Measurements from ENCODE around the gene HPD.
"Not testable (repeated sequence)": the region's sequence is repeated elsewhere in the genome, so short reads cannot be mapped to it uniquely, and the experiment has no call there.

HPD gene

DNA sequence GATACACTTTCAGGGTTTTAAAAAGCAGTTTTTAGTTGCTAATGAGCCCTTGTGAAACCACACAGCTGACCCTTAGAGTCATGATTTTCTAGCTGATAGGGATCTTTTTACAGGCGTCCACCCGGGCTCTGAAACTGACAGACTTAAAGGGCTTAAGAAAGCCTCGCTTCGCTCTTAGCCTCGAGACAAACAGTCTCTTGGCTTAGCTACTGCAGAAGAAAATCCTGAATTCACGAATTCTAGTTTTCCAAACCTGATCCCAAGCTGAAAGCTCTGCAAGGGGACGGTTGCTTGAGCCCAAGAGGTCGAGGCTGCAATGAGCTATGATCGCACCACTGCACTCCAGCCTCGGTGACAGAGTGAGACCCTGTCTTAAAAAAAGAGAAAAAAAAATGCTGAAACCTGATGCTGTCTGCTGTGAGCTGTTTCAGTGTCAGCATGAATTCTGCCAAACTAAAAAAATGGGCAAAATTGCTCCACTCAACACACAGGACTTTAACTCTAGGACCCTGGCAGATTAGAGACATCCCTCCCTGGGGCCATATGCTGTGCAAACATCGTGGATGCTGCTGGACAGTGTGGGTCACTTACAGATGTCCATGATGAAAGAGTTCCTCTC is 3.1 kb upstream of the HPD start:
- no peak for DNase-seq

DNA sequence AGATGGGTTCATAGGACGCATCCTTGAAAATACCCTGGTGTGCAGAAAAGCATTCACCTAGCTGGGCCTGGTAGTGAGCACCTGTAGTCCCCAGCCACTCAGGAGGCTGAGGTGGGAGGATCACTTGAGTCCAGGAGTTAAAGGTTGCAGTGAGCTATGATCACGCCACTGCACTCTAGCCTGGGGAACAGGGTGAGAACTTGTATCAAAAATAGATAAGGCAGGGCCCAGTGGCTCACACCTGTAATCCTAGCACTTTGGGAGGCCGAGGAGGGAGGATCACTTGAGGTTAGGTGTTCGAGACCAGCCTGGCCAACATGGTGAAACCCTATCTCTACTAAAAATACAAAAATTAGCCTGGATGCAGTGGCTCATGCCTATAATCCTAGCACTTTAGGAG is 2.0 kb upstream of the HPD start:
- not testable (repeated sequence) for DNase-seq

DNA sequence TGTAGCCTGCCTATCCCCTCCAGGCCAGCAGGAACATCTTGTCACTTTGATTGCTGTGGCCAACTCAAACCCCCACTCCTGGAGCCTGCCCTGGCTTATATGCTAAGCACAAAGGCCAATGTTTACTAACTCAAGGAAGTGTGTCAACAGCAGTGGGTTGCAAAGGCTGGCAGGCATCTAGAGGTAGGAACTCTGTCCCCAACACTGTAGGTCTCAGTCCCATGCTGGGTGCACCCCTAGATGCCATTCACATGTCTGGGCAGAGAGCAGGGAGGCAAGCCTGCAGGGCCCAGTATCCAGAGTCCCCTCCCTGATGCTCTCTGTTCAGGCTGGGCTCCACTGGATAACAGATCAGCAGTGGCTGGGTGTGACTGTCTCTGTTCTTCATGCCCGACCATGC is 1.6 kb upstream of the HPD start:
- DNase-seq = no peak

DNA sequence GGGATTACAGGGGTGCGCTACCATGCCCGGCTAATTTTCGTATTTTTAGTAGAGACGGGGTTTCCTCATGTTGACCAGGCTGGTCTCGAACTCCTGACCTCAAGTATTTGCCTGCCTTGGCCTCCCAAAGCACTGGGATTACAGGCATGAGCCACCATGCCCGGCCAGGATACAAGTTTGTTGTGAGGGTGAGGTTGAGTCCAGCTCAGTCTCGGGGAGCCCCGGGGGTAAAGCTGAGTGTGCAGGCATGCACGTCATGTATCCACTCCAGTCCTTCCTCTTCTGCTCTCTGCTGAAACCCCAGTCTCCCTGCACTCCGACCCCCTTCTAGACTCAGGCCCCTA is 369 bp downstream of the HPD start:
- DNase-seq = no peak

DNA sequence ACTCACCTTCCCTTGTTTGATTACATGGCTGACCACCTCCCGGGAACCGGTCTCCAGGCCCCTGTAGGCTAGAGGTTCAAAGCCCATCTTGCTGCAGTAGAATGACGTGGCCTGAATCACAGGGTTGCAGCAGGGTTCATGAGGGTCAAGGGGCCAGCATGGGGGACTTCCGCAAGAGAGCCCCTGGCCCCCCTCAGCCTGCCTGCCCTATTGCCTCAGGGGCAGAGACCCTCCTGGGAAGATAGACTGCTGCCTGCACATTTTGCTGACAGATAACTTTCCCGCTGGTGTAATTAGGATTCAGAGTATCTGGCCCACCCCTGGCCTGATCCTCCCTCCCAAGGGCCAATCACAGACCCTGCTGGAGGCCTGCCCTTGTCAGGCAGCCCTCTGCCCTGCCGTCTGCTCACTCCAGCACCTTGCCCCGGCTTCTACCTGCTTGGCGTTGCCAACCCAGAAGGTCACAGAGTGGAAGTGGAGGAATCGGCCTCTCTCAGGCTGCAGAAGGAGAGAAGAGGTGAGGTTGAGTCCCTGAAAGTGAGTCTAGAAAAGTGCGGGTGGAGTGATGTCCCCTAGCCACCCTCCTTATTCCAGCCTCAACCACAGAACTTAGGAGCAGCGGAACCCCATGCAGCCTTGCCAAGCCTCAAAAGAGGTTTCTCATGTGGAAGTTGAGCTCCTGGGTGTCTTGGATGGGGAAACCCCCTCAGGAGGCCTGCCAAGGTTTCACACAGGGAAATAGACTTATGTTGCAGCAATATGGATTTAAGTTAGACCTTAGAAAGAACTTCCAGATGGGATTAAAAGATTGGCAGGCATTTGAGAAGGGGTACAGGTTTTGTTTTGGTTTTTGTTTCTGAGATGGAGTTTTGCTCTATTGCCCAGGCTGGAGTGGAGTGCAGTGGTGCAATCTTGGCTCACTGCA is 1.1 kb downstream of the HPD start:
- DNase-seq = no peak

DNA sequence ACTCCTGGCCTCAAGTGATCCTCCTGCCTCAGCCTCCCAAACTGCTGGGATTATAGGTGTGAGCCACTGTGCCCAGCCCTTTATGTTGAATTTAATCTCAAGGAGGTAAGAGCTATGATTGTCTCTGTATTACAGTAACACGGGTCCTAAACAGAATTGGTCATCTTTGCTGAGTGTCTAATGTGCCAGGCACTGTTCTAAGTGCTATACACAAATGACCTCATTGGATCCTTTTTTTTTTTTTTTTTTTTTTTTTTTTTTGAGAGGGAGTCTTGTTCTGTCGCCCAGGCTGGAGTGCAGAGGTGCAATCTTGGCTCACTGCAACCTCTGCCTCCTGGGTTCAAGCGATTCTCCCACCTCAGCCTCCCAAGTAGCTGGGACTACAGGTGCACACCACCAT is 6.3 kb downstream of the HPD start:
- not testable (repeated sequence) for DNase-seq

DNA sequence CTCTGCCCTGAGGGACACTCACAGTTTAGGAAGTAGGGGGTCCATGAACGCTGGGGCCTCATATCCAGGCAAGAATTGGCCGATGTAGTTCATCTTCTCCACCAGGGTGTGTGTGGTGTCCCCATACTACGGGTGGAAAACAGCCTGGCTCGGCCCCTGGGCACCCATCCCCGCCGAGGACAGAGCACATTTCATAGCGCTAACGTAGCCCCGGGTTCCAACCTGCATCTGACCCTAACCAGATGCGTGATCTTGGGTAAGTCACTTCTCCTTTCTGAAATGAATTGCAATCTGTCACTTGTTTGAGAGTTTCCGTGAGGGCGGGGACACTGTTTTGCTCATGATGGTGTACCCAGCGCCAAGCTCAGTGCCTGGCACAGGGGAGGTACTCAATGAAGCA is 9.0 kb downstream of the HPD start:
- DNase-seq = no peak

DNA sequence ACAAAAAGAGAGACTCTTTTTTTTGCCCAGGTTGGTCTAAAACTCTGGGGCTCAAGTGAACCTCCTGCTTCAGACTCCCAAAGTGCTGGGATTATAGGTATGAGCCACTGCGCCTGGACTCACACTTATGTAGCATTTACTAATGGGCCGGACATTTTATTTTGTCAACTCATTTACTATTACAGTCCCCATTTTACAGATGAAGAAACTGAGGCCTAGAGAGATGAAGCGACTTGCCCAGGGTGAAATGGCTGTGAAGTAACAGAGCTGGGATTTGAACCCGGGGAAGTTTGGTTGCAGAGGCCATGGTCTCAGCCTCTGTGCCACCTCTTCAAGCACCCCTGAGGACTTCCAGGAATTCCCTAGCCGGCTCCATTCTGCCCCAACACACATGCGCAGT is 9.4 kb downstream of the HPD start:
- DNase-seq = no peak

DNA sequence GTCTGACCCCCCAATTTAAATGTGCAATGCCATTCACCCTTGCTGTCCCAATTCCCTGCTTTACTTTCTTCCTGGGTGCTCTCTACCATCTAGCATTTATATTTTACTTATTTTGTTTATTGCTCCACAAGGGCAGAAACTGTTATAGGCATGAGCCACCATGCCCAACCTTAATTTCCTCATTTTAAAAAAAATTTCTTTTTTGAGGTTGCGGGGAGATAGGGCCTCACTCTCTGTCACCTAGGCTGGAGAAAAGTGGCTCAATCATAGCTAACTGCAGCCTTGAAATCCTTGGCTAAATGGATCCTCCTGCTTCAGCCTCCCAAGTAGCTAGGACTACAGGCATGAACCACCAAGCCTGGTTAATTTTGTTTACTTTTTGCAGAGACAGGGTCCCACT is 13.0 kb downstream of the HPD start:
- DNase-seq = no peak

DNA sequence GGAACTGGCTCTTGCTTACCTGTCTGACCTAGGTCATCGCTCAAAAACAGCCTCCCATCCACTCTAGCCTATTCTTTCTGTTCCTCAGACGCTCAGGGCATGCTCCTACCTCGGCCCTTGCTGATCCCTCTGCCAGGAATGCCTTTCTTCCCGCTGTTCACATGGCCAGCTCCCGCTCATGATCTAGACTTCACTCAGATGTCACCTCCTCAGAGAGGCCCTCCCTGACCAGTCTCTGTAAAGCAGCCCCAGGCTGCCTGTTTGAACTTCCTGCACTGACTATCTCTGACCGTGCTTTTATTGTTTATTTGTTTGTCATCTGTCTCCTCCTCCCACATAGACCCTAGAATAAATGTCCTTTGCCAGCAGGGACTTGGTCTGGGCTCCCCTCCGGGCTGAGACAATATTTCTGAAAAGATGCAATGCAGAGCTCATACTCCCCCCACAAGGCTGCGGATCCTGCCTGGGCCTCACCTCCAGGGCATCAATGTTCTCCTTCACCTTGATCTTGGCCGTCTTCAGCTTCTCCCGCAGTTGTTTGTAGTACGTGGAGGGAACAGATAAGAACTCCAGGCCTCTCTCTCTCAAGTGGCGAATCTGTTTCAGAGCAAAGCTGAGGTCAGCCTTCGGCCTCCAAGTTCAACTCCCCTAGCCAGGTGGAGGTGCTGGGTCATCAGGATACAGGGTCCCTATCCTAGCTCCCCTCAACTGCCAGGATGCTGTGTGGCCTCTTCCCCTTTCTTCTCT is 15.2 kb downstream of the HPD start:
- no peak for DNase-seq

DNA sequence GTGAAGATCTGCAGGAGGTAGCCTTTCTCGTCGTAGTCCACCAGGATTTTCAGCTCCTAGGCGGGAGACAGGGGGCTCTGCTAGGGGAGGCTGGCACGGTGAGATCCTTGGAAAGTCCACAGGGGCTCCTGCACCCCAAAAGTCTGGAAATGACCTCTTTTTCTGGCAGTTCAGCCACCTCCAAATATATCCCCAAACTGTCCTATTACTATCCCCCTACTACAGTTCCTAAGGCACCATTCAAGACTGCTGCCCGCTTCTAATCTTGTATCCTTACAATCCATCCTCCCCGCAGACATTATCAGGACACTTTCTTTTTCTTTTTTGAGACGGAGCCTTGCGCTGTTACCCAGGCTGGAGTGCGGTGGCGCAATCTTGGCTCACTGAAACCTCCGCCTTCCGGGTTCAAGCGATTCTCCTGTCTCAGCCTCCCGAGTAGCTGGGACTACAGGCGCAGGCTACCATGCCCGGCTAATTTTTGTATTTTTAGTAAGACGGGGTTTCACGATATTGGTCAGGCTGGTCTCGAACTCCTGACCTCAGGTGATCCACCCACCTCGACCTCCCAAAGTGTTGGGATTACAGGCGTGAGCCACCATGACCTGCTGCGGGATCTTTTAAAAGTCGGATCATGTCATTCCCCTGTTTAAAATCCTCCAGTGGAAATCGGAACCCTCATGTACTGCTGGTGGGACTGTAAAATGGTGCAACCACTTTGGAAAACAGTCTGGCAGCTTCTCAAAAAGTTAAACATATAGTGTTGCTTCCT is 18.5 kb downstream of the HPD start:
- no peak for DNase-seq

DNA sequence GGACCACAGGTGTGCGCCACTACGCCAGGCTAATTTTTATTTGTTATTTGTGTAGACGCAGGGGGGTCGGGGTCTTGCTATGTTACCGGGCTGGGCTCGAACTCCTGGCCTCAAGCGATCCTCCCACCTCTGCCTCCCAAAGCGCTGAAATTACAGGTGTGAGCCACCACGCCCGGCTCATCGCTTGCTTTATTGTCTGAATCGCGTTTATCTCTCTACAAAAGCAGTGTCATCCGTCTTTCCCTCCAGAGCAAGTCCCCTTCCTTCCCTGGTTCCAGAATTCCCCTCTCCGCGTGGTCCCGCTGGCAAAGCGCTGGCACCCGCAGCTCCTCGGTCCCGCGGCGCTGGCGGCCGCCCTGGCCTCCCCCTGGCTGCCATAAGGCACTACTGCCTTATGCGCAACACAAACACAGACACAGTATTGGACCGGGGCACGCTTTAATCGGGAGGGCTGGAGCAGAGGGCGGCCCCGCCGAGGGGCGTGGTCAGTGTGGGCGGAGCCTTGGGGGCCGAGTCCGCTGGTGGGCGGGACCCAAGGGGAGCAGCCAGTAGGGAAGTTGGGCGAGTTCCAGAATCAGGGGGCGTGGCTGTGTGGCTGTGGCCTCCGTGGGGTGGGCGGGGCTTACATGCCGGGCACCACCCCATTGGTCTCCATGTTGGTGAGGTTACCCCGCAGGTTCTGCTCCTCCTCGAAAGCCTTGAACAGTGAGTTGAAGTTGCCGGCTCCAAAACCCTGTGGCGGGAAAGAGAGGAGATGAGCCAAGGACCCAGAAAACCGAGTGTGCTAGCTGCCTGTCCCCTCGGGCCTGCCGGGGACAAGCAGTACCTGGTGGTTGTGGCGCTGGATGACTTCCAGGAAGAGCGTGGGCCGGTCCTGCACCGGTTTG is 19.3 kb downstream of the HPD start:
- DNase-seq = peak; percentile 100

DNA sequence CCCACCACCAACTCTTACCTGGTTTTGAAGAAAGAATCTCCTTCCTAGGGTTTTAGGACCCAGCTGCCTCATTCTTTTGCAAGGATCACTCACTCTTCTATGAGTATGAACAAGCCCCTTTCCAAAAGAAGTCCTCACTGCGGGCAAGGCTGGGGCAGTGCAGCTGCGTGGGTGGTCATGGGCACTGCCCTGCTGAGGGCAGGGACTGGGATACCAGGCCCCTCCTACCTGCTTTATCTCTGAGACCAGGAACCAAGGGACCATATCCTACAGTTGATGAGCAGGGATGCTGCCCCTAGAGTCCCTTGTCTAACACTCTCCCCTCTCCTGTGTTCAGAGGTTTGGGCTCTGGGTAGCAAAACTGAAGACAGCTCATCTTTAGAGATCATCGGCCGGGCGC is 20.5 kb downstream of the HPD start:
- no peak for DNase-seq

DNA sequence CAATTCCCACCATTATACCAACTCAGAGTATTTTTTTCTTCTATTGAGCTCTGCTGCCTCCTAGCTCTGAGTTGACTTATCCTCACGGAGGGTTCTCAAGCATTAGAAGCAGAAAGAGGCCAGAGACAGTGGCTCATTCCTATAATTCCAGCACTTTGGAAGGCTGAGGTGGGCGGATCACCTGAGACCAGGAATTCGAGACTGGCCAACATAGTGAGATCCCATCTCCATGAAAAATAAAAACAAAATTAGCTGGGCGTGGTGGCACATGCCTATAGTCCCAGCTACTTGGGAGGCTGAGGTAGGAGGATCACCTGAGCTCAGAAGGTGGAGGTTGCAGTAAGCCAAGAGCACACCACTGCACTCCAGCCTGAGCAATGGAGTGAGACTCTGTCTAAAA is 21.0 kb downstream of the HPD start:
- DNase-seq = no peak

DNA sequence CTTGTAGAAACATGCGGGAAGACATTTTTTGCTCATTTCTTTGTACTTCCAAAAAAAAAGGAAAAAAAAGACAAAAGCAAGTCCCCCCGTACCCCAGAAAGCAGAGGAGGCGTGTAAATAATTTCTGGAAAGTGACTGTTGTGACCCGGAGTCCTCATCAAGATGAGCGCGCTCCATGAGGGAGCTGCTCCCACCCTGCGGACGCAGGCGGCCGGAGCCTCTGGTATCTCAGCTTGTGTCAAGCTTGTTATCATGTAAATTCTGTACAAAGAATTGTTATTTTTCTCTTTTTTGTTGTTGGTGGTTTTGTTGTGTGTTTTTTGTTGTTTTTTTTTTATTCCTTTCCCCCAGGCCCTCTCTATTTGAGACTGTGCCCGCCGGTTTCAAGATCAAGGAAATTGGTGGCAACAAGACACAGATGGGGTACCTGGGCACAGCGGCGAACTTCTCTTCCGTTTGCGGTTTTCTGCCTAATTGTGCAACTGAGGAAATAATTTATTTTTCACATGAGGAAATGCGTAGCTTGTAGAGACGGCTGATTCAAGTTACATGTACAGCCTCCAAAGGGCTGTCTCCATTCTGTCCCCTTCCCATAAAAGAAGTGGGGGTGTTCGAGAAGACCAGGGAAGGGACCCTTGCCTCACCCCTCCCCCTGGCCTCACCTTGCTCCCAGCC is 27.0 kb downstream of the HPD start:
- no peak for DNase-seq

DNA sequence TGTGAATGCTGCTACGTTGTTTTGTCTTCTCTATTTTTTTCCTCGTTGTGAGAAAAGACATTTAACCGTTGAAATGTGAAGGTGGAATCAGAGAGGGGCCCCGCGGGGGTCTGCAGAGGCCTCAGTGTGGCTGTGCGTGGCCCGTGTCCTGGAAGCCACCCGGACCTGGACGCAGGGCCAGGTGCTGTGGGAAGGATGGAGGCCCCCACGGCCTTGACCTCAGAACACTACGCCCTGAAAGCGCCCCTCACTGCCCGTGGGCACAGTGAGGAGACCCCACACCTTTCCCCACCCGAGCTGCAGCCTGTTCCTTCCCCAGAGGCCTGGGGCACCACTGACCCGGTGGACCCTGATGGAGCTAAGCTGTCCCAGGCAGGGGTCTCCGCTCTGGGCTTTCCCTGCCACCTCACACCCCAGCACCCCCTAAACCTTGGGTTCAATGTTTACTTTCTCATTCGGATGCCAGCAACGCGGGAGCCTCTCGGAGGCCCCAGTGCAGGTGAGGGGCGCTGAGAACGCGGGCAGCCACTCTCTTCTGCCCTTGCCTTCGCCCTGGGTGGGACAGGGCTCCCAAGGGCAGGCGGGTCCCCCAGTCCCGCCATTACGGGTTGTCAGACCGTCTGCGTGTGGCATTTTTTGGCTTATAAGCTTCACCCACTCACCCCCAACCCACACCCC is 27.9 kb downstream of the HPD start:
- DNase-seq = no peak

DNA sequence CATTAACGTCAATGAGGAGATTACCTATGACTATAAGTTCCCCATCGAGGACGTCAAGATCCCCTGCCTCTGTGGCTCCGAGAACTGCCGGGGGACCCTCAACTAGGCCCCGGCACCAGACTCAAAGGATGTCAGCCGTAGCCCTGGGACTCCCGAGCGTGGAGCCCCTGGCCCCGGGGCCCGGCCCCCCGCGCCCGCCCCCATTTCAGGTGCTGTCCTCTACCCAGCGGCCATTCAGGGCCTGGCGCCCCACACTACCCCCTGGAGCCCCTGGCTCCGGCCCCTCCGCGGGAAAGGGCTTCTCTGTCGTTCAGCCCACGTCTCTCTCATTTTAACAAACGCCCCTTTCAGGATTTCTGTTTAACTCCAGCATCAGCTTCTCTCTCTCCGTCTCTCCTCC is 28.5 kb downstream of the HPD start:
- no peak for DNase-seq

DNA sequence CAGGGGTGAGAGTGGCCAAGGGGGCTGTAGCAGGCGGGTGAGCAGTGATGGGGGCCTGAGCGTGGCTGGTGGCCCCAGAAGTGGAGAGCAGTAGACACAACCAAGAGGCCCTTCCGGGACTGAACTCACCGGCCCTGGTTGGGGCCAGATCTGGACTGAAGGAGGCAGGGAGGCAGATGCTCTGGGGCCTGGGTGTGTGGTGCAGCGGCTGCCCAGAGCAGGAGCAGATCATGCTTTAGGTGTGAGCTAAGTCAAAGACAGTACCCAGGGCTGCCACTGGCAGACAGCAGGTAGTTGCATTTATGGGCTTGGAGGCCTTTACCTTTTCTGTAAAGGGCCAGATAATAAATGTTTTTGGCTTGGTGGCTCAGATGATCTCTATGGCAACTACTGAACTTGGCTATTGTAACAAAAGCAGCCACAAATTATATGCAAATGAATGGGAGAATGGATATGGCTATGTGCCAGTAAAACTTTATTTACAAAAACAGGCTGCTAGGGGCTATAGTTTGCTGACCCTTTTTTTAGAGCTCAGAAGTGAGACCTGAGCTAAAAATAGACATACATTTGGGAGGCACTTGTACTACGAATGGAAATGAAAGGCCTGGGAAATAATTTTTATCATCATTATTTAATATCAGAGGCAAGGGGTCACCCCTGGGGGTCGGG is 29.3 kb downstream of the HPD start:
- no peak for DNase-seq

DNA sequence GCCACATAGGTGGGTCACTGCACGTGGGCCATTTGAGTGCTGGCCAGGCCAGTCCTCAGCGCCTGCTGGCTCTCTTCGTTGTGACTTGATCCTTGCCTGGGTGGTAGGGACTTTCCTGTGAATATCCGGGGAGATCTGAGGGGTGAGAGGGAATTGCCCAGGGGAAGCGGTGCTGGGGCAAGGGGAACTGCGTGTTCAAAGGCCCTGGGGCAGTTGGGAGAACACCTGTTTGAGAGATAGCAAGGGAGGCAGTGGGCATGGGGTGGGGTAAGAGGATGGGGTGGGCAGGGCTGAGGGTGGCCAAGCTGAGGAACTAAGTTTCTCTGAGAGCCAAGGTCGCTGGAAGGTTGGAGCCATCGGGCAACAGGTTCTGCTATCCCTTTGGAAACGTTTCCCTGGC is 29.8 kb downstream of the HPD start:
- no peak for DNase-seq

DNA sequence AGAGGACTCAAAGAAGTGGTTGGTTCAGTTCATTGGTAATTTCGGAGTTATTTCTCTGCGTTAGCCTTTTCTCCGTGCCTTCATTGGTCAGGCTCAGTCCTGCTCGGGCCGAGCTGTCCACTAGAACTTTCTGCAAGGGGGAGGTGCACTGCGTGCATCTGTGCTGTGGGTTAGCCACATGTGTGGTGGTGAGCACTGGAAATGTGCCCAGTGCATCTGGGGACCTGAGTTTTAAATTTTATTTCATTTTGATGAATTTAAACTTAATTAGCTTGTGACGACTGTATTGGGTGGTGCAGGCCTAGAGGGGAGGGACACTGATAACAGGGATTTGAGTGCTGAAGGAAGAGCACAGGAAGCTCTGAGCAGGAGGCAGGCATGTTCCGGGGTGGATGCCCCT is 30.4 kb downstream of the HPD start:
- no peak for DNase-seq
